Cardiac septum (tissue), 1 donor: ENCODE measurements around the gene OVOL3. TPM values are rescaled to one million over a fixed set of nuclear protein-coding genes. Genes with fewer than 3 reads are reported as not detected.
"Not testable (repeated sequence)": the region's sequence is repeated elsewhere in the genome, so short reads cannot be mapped to it uniquely, and the experiment has no call there.

Experiments
- DNase-seq: peaks from one replicate; pipeline ENCODE4 v3.0.0-alpha.2; 2020; ENCODE audit warnings: low spot score
- intact Hi-C: fragments of 100-400 bp; cut with DNase I; formaldehyde crosslinking; loops from one replicate; pipeline ENCODE4 v1.14.0; 2022
- long read RNA-seq: library from polyadenylated mRNA; unstranded; transcript quantifications from one replicate; pipeline ENCODE4 v2.0.0, GENCODE V29; 2021
- total RNA-seq: library from RNA; stranded (reverse); fragmentation: NEBNext Ultra II Directional; extraction: Animal tissue kit (Norgen Biotek cat#: 25700); gene quantifications from one replicate; pipeline ENCODE4 v1.2.1, GENCODE V29; 2021
- donor health status: DM: no; HTN: no; CAD: no.

OVOL3 gene
- not detected for total RNA-seq
- long read RNA-seq, result 0 reads

DNA sequence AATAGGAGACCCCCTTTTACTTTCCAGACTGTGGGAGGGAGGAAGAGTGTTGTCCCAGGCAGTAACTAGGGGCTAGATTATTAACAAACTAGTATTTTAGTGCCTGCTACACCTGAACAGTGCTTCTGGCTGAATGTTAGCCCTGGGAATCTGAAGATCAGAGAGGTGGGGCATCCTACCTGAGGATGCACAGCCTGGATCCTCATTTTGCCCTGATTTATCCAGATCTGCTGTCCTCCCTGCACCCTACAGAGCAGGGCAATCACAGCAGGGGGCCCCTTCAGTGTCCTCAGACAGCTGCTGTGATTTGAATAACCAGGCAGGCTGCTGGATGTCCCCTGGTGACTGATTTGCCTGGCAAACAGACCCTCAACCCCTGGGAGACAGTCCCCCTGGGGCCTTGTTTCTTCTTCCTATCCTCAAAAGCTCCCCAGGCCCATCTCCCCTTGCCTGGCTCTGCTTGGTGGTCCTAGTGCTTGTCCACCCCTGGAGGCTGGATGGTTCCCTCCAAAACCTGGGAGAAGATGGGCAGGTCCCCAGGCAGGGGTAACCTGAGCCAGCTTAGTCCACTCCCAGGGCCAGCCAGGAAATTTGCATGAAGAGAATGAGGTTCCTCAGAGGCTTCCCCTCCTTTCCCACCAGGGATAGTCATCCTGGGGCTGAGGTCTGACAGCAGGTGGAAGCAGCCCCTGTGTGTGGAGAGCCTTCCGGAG, at the start of gene OVOL3:
TSS of gene OVOL3 (plus strand) at position 657 of the 713 bp plus-strand sequence. CDS start 60 bp downstream, outside the sequence.
- intact Hi-C loops, result no loop called here
- DNase-seq, result no peak

DNA sequence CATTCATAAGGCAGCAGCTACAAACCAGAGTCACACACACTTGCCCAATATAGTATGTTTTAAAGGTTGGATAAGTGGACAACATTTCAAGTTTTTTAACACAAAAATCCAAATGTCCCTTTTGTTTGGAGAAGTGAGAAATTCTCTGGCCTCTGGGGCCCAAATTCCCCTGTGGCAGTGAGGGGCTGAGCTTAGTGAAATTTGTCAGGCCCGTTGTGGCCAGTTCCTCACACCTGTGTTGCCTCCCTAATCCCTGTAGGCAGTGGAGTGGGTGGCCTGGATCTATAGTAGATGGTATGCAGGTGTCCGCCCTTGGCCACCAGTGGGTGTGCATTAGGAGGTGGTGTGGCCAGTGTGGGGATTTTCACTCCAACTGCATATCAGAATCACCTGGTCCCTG, 49.6 kb upstream of the OVOL3 start:
- intact Hi-C loops, result no loop called here

DNA sequence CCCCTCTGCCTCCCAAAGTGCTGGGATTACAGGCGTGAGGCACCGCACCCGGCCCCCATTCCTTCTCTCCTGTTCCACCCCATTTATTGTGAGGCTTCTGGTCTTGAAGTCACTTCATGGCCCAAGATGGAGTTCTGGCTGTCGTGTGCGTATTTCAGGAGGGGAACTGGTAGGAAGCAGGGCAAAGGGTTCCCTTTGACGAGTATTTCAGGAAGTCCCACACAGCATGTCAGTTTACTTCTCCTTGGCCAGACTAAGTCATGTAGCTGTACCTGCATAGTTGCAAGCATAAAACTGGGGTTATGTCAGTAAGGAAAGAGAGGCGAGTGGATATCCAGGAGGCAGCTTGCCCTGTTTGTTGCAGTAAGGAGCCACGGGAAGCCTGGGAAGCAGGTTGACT, 46.1 kb upstream of the OVOL3 start:
- no peak for DNase-seq
- intact Hi-C loops, result no loop called here

More for the DNA sequence above, 49.6 kb upstream of the OVOL3 start:
- no peak for DNase-seq

DNA sequence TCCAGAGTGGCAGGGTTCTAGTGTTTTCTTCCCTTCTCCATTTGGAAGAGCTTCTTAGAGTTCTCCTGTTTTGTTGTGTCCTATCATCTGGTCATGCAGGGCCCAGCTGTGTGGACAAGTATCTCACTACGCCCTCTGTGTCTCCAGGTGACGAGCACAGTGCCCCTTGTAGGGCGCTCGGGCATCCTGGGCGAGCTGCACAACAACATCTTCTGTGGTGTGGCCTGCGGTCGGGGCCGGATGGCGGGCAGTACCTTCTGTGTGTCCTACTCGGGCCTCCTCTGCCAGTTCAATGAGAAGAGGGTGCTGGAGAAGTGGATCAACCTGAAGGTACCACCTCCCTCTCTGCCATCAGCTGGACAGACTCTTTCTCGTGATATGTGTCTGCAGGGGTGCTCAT, 43.3 kb upstream of the OVOL3 start:
- intact Hi-C loops, result no loop called here
- no peak for DNase-seq

DNA sequence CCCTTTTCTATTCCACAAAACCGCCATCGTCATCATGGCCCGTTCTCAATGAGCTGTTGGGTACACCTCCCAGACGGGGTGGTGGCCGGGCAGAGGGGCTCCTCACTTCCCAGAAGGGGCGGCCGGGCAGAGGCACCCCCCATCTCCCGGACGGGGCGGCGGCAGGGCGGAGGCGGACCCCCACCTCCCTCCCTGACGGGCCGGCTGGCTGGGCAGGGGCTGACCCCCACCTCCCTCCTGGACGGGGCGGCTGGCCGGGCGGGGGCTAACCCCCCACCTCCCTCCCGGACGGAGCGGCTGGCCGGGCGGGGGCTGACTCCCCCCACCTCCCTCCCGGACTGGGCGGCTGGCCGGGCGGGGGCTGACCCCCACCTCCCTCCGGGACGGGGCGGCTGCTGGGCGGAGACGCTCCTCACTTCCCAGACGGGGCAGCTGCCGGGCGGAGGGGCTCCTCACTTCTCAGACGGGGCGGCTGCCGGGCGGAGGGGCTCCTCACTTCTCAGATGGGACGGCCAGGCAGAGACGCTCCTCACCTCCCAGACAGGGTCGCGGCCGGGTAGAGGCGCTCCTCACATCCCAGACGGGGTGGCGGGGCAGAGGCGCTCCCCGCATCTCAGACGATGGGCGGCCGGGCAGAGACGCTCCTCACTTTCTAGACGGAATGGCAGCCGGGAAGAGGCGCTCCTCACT, 42.0 kb upstream of the OVOL3 start:
- DNase-seq, result not testable (repeated sequence)

DNA sequence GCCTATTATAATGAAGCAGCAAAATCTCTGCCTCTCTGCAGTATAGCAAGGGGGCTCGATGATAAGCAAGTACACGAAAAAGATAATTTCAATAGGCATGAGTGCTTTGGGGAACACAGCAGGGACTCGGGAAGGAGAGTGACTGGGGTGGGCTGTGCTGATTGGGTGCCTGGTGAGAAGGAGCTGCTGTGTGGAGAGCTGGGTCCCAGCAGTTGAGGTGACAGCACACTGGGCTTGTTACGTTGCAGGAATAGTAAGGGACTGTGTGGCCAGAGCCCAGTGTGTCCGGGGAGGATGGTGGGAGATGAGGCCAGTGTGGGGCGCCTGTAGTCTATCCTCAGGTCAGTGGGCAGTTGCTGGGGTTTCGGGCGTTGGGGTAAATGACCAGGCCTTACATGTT, 38.9 kb upstream of the OVOL3 start:
- no peak for DNase-seq
- intact Hi-C loops, result no loop called here

More for the DNA sequence above, 42.0 kb upstream of the OVOL3 start:
- intact Hi-C loops, result not testable (repeated sequence)

DNA sequence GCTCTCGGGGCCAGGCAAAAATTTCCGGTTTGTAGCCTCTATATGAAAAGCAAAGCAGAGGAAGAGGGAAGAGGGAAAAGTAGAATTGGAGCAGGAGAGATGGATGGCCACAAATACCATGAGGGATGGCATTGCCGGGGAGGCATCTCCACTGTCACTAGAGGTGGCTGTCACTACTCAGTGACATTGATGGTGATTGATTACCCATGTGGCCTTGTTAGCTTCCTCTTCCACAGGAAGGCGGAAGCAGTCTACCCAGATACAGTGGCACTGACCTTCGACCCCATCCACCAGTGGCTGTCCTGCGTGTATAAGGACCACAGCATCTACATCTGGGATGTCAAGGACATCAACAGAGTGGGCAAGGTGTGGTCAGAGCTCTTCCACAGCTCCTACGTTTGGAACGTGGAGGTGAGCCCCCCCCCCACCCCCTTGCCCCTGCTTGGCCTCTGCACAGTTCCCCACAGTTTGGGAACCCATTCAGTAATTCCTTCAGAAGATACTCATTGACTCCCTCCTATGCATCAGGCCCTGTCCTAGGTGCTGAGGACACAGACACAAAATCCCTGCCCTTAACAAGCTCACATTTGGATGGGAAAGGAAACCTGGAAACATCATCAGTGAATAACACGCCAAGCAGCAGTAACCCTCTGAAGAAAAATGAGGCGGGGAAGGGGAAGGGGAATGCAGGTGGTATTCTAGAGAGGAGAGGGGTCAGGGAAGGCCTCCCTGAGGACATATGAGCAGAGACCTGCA, 37.6 kb upstream of the OVOL3 start:
- intact Hi-C loops, result no loop called here
- DNase-seq, result no peak

DNA sequence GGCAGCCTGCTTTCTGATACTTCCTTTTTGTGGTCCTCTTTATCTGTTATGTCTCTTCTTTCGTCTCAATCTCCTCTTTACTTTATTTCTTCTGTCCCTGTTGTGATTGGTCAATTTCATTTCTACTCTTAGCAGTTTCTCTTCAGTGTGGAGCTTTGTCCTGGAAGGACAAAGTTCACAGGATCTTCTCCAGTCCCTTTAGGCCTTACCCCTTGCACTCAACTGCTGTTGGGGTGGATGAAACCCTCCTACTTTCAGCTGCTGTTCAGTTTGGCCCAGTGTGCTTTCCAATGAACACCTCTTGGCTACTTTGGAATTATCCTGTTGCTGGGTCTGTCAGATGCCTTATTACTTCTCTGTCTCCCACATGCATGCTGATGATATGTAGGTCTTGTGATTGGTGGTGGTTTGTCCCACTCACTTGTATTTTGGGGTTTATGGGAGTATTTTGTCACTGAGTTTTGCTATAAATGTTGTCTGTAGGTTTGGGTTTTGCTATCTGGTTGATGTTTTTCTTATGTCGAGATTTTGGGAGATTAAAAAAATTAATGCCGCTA, 31.5 kb upstream of the OVOL3 start:
- intact Hi-C loops, result no loop called here
- no peak for DNase-seq

DNA sequence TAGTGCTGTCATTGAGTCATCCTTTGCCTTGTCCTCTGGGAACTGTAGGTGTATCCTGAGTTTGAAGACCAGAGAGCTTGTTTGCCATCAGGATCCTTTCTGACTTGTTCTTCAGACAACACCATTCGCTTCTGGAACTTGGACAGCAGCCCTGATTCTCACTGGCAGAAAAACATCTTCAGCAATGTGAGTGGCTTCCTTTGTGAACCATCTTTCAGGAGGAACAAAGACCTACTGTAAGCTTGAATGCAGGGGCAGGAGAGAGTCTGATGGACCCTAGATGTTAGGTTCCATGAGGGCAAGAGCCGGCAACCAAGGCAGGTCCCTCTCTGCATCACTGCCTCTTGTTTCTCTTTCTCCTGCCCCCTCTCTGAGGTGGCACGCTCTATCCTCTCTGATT, 29.6 kb upstream of the OVOL3 start:
- no peak for DNase-seq
- intact Hi-C loops, result no loop called here

DNA sequence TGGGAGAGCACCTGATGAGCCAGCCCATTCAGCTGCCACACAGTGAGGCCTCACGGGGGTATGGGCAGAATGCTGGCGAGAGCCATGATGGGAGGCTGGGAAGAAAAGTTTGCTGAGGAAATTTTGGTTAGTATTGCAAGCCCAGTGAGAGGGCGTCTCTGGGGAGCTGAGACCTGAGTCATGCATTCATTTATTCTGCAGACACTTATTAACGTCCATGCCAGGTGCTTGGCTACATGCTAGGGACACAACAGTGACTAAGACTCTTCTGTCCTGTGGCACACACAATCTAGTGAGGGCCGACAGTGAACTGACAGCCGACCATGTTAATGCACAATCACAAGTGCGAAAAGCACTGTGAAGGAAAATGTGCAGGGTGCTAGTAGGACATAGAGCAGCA, 29.0 kb upstream of the OVOL3 start:
- DNase-seq, result no peak
- intact Hi-C loops, result no loop called here

DNA sequence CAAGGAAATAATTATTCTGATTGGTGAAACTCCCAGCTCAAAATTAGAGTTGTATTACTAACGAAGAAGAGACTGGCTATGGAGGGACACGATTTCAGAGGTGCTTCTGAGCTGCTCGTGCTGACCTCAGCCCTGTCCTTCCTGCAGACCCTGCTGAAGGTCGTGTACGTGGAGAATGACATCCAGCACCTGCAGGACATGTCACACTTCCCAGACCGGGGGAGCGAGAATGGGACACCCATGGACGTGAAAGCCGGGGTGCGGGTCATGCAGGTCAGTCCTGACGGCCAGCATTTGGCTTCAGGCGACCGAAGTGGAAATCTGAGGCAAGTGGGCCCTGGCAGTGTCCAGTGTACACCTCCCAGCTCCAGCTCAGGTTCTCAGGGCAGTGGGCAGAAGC, 28.0 kb upstream of the OVOL3 start:
- no peak for DNase-seq
- intact Hi-C loops, result no loop called here

DNA sequence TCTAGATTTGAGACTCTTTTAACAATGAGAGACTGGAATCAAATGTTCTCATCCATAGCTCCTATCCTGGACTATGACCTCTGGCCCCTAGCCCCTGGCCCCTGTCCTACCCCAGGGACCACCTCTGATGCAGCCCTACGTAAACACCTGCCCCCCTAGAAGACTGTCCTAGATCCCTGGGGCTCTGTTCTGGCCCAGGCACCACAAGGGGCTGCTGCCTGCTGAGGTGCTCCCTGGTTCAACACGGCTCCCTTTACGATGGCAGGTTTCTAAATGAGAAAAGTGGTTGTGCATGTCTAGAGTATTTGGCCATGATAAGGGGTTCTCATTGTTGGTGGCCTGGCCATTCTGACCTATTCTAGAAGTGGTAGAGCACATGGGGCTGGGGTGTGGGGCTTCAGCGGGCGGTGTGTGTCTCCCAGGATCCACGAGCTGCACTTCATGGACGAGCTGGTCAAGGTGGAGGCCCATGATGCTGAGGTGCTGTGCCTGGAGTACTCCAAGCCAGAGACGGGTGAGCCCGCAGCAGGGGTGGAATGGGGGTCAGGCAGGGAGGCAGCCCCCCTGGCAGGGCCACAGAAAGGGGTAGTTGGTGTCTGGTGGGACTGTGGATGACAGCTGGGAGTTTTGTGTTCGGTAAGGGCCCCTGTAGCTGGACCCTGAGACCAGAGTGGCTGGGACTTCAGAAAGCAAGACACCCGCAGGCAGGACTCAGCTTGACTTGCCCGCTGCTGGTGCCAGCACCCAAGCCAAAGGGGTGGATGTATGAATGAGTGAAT, 26.5 kb upstream of the OVOL3 start:
- DNase-seq, result no peak
- intact Hi-C loops, result no loop called here

DNA sequence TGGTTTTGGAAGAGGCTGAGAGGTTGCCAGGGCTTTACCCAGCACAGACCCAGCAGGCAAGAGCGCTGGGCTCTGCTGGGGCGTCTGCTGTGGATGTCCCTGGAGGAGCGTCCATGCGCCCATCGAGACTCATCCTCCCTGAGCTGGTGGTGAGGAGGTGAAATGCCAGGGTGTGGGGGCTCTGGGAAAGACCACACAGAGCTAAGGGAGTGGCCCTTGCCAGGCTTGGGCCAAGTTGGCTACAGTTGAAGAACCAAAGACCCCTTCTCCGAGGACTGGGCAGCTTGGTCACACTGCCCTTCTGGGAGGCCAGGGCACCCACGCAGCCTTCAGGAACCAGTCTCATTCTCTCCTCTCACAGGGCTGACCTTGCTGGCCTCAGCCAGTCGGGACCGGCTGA, 24.6 kb upstream of the OVOL3 start:
- no peak for DNase-seq
- intact Hi-C loops, result no loop called here

DNA sequence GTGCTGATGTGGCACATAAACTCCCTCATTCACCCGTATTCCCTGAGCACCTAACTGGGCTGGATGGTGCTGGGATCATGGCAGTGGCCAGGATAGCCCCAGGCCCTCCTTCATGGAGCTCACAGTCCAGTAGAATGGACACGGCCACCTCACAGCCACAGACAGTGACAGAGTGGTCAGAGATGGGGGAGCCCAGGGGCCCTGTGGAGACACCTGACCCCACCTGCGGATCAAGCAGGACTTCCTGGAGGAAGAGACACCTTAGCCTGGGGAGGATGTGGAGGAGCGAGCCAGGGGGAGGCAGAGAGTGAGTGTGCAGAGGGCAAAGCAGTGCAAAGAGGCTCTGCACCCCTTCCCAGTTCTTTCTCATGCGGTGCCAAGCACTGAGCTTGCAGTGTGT, 21.1 kb upstream of the OVOL3 start:
- intact Hi-C loops, result no loop called here
- no peak for DNase-seq

DNA sequence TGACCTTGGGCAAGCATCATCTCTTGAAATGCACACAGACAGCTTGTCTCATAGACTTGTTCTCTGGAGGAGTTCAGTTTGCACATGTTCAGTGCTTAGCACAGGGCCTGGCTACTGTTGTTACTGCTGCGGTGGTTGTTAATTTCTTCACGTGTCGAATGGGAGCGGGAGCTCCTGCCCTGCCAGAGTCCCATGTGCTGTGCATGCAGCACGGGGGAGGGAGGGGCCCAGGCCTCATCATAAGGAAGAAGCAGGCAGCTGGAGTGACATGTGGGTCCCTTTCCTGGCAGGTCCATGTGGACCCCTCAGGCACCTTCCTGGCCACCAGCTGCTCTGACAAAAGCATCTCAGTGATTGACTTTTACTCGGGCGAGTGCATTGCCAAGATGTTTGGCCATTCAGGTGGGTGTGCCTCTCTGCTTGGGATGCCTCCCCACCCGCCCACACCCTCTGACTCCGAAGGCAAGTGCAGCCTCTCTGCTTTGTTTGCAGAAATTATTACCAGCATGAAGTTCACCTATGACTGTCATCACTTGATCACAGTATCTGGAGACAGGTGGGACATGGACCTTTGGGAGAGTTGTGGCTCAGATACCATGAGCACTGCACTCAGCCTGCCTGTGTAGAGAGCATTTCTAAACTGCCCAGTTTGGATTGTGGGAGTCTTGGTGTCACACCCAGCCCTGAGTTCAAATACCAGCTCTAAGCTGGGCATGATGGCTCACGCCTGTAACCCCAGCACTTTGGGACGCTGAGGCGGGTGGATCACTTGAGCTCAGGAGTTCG, 19.8 kb upstream of the OVOL3 start:
- intact Hi-C loops, result no loop called here
- DNase-seq, result no peak

DNA sequence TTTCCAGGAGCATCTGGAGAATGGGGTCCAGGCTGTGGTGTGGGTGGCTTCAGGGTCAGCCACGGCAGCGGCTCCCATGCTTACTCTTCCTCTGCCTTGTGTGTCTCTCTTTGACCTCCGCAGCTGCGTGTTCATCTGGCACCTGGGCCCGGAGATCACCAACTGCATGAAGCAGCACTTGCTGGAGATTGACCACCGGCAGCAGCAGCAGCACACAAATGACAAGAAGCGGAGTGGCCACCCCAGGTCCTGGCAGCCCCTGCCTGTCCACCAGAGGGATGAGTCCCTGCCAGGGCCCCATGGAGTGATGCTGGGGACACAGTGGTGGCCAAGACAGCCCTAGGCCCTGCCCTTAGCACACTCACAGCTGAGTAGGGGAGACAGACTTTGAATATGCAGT, 18.4 kb upstream of the OVOL3 start:
- DNase-seq, result no peak
- intact Hi-C loops, result no loop called here

DNA sequence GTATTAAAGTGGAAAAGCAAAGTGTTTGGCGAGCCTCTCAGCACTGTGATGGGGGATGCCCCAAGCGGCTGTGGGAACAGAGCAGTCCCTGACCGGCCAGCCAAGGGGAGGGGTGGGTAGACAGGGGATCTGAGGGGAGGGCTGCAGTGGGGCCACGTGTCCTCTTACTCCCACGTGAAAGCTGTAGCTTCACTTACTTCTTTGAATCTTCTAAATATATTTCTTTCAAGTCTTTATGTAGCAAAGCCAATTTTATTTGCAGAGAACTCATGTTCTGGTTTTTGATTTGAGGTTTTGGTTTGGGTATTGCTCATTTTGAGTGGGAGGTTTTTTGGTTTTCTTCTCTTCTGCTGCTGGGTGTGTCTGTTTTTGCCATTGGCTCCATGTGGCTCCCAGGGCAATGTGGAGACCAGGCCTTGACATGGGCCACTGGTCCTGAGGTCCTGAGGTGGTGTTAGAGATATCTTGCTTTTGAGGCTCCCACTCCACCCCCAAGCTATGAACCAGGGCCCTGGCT, 17.7 kb upstream of the OVOL3 start:
- no peak for DNase-seq
- intact Hi-C loops, result no loop called here

DNA sequence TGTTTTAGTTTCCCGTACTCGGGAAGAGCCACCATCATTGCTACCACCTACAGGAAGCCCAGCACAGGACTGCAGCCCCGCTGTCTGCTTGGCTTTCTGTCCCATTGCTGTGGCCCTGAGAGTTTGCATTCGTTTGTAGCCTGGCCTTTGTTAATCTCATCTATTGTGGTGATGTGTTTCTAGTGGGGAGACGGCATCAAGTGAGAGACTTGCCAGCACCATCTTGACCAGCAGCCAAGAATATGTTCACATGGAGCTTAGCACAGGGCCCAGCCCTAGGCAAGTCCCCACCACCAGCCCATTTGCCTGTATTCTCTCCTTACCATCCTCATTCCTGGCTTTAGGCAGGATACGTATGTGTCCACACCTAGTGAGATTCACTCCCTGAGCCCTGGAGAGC, 17.3 kb upstream of the OVOL3 start:
- no peak for DNase-seq
- intact Hi-C loops, result no loop called here

DNA sequence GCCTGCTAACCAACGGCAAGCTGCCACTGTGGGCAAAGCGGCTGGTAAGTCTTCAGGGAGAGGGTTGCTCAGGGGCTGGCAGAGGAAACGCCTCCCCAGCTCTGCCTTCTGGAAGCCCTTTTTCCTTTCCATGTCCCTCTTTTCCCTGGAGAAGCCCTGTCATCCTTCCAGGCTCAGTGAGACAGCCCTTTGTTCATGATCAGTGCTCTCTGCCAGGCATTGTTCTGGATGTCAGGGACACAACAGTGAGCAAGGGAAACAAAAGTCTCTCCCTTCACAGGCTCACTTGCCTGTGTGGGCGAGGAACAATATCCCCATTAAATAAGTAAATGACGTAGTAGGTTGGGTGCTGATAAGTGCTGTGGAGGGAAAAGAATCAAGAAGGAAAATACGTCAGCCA, 13.9 kb upstream of the OVOL3 start:
- no peak for DNase-seq
- intact Hi-C loops, result no loop called here
